A549 (cell line): Measurements from ENCODE around the gene ACACA. TPM values are rescaled to one million over a fixed set of nuclear protein-coding genes. Genes with fewer than 3 reads are reported as not detected.

Experiments used
- ATAC-seq, 2 experiments: fragments of 200-7000 bp in 1 of 2; fragments of >200 bp in 1 of 2; cut with Nextera tagmentation in 1 of 2; cut with Tn5 transposase in 1 of 2; 3 replicates each; pipeline versions ENCODE4 v1.8.0 to v1.9.1; 2018 to 2020; ENCODE audit warnings: mild to moderate bottlenecking in 1 of 2, moderate library complexity in 1 of 2
- CTCF ChIA-PET: fragments of 300-600 bp; sonication (Branson Sonifier 250); formaldehyde crosslinking; extraction: SDS; loops from one replicate; lab custom pipeline; 2021; ENCODE audit warnings: antibody characterized with exemption, inconsistent platforms; lab: Yijun Ruan, JAX
- POLR2A ChIA-PET: fragments of 350-600 bp; formaldehyde crosslinking; extraction: SDS; loops from one replicate; lab custom pipeline; 2021; ENCODE audit warnings: antibody characterized with exemption, inconsistent platforms; lab: Yijun Ruan, JAX
- DNase-seq, 2 experiments: peaks; one replicate each; pipeline versions ENCODE4 v3.0.0 to v3.0.0-alpha.2; 2011 to 2016; ENCODE audit warnings: low read depth in 1 of 2, low spot score in 1 of 2
- FAIRE-seq: peaks from 2 replicates; lab custom pipeline; 2011; peaks lifted over from hg19 to GRCh38; lab: Jason Lieb, UNC
- H3K27ac ChIP-seq, 2 experiments: fragments of >200 bp; sonication (Bioruptor Twin); formaldehyde crosslinking; 3 replicates each; pipeline ENCODE4 v1.5.1; 2016 to 2017
- H3K4me1 ChIP-seq: fragments of >200 bp; sonication (Bioruptor Twin); formaldehyde crosslinking; 3 replicates; pipeline ENCODE4 v1.6.1; 2016
- H3K4me2 ChIP-seq: fragments of >200 bp; sonication (Bioruptor Twin); formaldehyde crosslinking; 3 replicates; pipeline ENCODE4 v1.6.1; 2016
- H3K4me3 ChIP-seq: fragments of >200 bp; sonication (Bioruptor Twin); formaldehyde crosslinking; 3 replicates; pipeline ENCODE4 v1.5.1; 2016
- H3K9me3 ChIP-seq: fragments of >200 bp; sonication (Bioruptor Twin); formaldehyde crosslinking; 3 replicates; pipeline ENCODE4 v1.6.1; 2016
- BCL3 ChIP-seq: fragments of >200 bp; sonication (Bioruptor Twin); formaldehyde crosslinking; IDR thresholded peaks from 3 replicates; pipeline ENCODE4 v1.6.1; 2016
- BHLHE40 ChIP-seq: IDR thresholded peaks from 2 replicates; pipeline ENCODE4 v1.6.1; 2012; ENCODE audit warnings: low read depth, low read length, inconsistent platforms
- CBX2 ChIP-seq: fragments of 200-600 bp; sonication (generic); IDR thresholded peaks from 2 replicates; pipeline ENCODE4 v1.6.1; 2016; ENCODE audit warnings: low read depth, mild to moderate bottlenecking, borderline replicate concordance
- CBX8 ChIP-seq: fragments of 200-600 bp; sonication (generic); IDR thresholded peaks from 2 replicates; pipeline ENCODE4 v1.6.1; 2016
- CEBPB ChIP-seq, 2 experiments: fragments of >200 bp in 1 of 2; sonication (Bioruptor Twin) in 1 of 2; formaldehyde crosslinking in 1 of 2; IDR thresholded peaks; 2 replicates each; pipeline ENCODE4 v1.6.1; 2012 to 2016
- EHF ChIP-seq: fragments of 250-450 bp; sonication (Bioruptor Pico); IDR thresholded peaks from 2 replicates; pipeline ENCODE4 v1.5.0; 2020; ENCODE audit warnings: mild to moderate bottlenecking
- EHMT2 ChIP-seq: fragments of 200-600 bp; sonication (generic); IDR thresholded peaks from 2 replicates; pipeline ENCODE4 v1.6.1; 2016; ENCODE audit warnings: antibody characterized with exemption, low read depth, mild to moderate bottlenecking, moderate library complexity
- EP300 ChIP-seq, 2 experiments: fragments of >200 bp; sonication (Bioruptor Twin); formaldehyde crosslinking; IDR thresholded peaks; 2 replicates in 1 of 2; 3 replicates in 1 of 2; pipeline ENCODE4 v1.6.1; 2016 to 2017
- ESRRA ChIP-seq: fragments of 150-350 bp; IDR thresholded peaks from 2 replicates; pipeline ENCODE4 v1.6.1; 2014; ENCODE audit warnings: mild to moderate bottlenecking, low read length, borderline replicate concordance
- FOSB ChIP-seq: fragments of 250-450 bp; sonication (Bioruptor Pico); IDR thresholded peaks from 2 replicates; pipeline ENCODE4 v1.5.0; 2020; ENCODE audit warnings: mild to moderate bottlenecking, moderate library complexity
- FOSL2 ChIP-seq, 2 experiments: fragments of 450-650 bp in 1 of 2; fragments of >200 bp in 1 of 2; sonication (Bioruptor Twin) in 1 of 2; formaldehyde crosslinking; IDR thresholded peaks; 2 replicates each; pipeline versions ENCODE4 v1.5.0 to v1.6.1; 2016 to 2020; ENCODE audit warnings: mild to moderate bottlenecking in 1 of 2, moderate library complexity in 1 of 2
- FOXS1 ChIP-seq: fragments of 250-450 bp; sonication (Bioruptor Pico); IDR thresholded peaks from 2 replicates; pipeline ENCODE4 v1.5.0; 2020; ENCODE audit warnings: mild to moderate bottlenecking, moderate library complexity
- HDAC2 ChIP-seq: fragments of 200-600 bp; sonication (generic); IDR thresholded peaks from 2 replicates; pipeline ENCODE4 v1.6.1; 2016
- HEYL ChIP-seq: fragments of 250-450 bp; sonication (Bioruptor Pico); IDR thresholded peaks from 2 replicates; pipeline ENCODE4 v1.8.0; 2021; ENCODE audit warnings: mild to moderate bottlenecking, moderate library complexity
- HMGXB4 ChIP-seq: fragments of 250-450 bp; sonication (Bioruptor Pico); IDR thresholded peaks from 2 replicates; pipeline ENCODE4 v1.5.0; 2021; ENCODE audit warnings: mild to moderate bottlenecking, moderate library complexity, borderline replicate concordance
- HOXA7 ChIP-seq: fragments of 250-450 bp; sonication (Bioruptor Pico); IDR thresholded peaks from 2 replicates; pipeline ENCODE4 v1.5.0; 2020; ENCODE audit warnings: mild to moderate bottlenecking, moderate library complexity
- HOXB5 ChIP-seq: fragments of 250-450 bp; sonication (Bioruptor Pico); IDR thresholded peaks from 2 replicates; pipeline ENCODE4 v1.5.0; 2020; ENCODE audit warnings: mild to moderate bottlenecking, moderate library complexity
- KDM5A ChIP-seq: fragments of 200-600 bp; sonication (generic); IDR thresholded peaks from 2 replicates; pipeline ENCODE4 v1.6.1; 2016; ENCODE audit warnings: antibody characterized with exemption, mild to moderate bottlenecking
- MAX ChIP-seq: IDR thresholded peaks from 2 replicates; pipeline ENCODE4 v1.6.1; 2012
- MYC ChIP-seq: IDR thresholded peaks from 2 replicates; pipeline ENCODE4 v1.6.1; 2012; ENCODE audit warnings: mild to moderate bottlenecking, inconsistent platforms, low read length, improper control_type of control experiment, borderline replicate concordance
- POLR2AphosphoS2 ChIP-seq: conservative IDR thresholded peaks from 2 replicates; pipeline ENCODE4 v1.6.1; 2012; ENCODE audit warnings: low read length, improper control_type of control experiment, inconsistent platforms
- USF2 ChIP-seq: fragments of 450-650 bp; IDR thresholded peaks from 2 replicates; pipeline ENCODE4 v1.6.1; 2014; ENCODE audit warnings: antibody characterized with exemption
- ZC3H11A ChIP-seq: fragments of 450-650 bp; IDR thresholded peaks from 2 replicates; pipeline ENCODE4 v1.6.1; 2014; ENCODE audit warnings: antibody characterized with exemption, mild to moderate bottlenecking
- WGBS: methylation state at CpG from one replicate; pipeline ENCODE4 v1.1.6; 2017; ENCODE audit errors: missing lambda C conversion rate; 5-methylcytosine and 5-hydroxymethylcytosine counted together
- polyA plus RNA-seq, 4 experiments: library from polyadenylated mRNA; depleted of rRNA in 3 of 4; stranded (reverse); fragments of >200 nt; fragmentation: RNase III in 1 of 4; extraction: RNeasy Plus Mini Kit Qiagen cat#74134 plus additional on column Dnase treatment in 1 of 4; gene quantifications; 2 replicates in 3 of 4; 3 replicates in 1 of 4; pipeline ENCODE4 v1.2.3, GENCODE V29; 2011 to 2017
- TF ChIP-seq, protein P1 (sequence below): fragments of 250-450 bp; sonication (Bioruptor Pico); IDR thresholded peaks from 2 replicates; pipeline ENCODE4 v1.5.0; 2020; ENCODE audit warnings: low read depth, mild to moderate bottlenecking, moderate library complexity
- TF ChIP-seq, protein P2 (sequence below): fragments of 150-350 bp; IDR thresholded peaks from 2 replicates; pipeline ENCODE4 v1.6.1; 2014; ENCODE audit warnings: low read depth, mild to moderate bottlenecking, low read length

The ACACA gene
- polyA plus RNA-seq, 2 of the 4 experiments (the other 2 are of a cell fraction), result 51.8 to 112 TPM

GRCh38 chr17:37059493-37059892 lies 347.1 kb downstream of the ACACA start:
- Histone ChIP-seq H3K4me2 (no peak overlapping the region), H3K9me3 (no peaks in the 10 kb centered on the region), H3K27ac (no peak overlapping the region), H3K4me1 (no peaks in the 10 kb centered on the region), H3K4me3 (no peak overlapping the region)
- FAIRE-seq, result no peak
- ChIA-PET CTCF (interaction anchor here (1.2 to 12.2 kb wide), 5 partner anchors 9 to 457 kb away, joined by 4 to 118 read pairs (median 5); no protein-coding TSS in a partner anchor), POLR2A (no interaction called here)
- WGBS, result 94% methylated on average over 3 of the region's 3 CpGs
- no peak for ATAC-seq
- no peak for DNase-seq
- no peak for TF ChIP-seq FOSB (CRISPR knock-in tag)
- TF ChIP-seq HEYL, result no peak
- TF ChIP-seq MAX, result no peak
- TF ChIP-seq, protein P1, sequence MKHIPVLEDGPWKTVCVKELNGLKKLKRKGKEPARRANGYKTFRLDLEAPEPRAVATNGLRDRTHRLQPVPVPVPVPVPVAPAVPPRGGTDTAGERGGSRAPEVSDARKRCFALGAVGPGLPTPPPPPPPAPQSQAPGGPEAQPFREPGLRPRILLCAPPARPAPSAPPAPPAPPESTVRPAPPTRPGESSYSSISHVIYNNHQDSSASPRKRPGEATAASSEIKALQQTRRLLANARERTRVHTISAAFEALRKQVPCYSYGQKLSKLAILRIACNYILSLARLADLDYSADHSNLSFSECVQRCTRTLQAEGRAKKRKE (CRISPR knock-in tag), result no peak
- no peak for TF ChIP-seq BCL3
- TF ChIP-seq, protein P2, sequence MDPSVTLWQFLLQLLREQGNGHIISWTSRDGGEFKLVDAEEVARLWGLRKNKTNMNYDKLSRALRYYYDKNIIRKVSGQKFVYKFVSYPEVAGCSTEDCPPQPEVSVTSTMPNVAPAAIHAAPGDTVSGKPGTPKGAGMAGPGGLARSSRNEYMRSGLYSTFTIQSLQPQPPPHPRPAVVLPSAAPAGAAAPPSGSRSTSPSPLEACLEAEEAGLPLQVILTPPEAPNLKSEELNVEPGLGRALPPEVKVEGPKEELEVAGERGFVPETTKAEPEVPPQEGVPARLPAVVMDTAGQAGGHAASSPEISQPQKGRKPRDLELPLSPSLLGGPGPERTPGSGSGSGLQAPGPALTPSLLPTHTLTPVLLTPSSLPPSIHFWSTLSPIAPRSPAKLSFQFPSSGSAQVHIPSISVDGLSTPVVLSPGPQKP, result no peak
- TF ChIP-seq POLR2AphosphoS2, result no peak

- H3K9me3 ChIP-seq, result no peaks in the 10 kb centered on the region
- H3K27ac ChIP-seq, result no peak overlapping the region
- H3K4me2 ChIP-seq, result no peak overlapping the region
- ChIA-PET CTCF (interaction anchor here (0.6 to 12.2 kb wide), 5 partner anchors 9 to 449 kb away, joined by 3 to 118 read pairs (median 7); no protein-coding TSS in a partner anchor), POLR2A (no interaction called here)
- DNase-seq (no peak), ATAC-seq (no peak), FAIRE-seq (no peak)
- H3K4me1 ChIP-seq, result no peaks in the 10 kb centered on the region
- TF ChIP-seq USF2 (no peak), EHF (CRISPR knock-in tag) (no peak), HEYL (no peak), FOSL2 (IDR thresholded peaks at IDR 0.05) (no peak), FOSL2 (CRISPR knock-in tag; IDR thresholded peaks at IDR 0.05) (no peak), FOSB (CRISPR knock-in tag) (no peak)
- WGBS, result 92% methylated on average over 18 of the region's 18 CpGs
- H3K4me3 ChIP-seq, result no peak overlapping the region
These were observed 350.0 kb downstream of the ACACA start for GRCh38 chr17:37056622-37057021.

GRCh38 chr17:37054894-37055293 lies 351.7 kb downstream of the ACACA start:
- 95% methylated on average over 8 of the region's 8 CpGs for WGBS
- POLR2A ChIA-PET, result no interaction called here
- Histone ChIP-seq H3K9me3 (no peaks in the 10 kb centered on the region), H3K4me3 (no peak overlapping the region), H3K27ac (no peak overlapping the region), H3K4me1 (no peaks in the 10 kb centered on the region), H3K4me2 (no peak overlapping the region)
- CTCF ChIA-PET, result interaction anchor here (1.2 to 12.2 kb wide), 6 partner anchors 8 to 429 kb away, joined by 3 to 118 read pairs (median 6); no protein-coding TSS in a partner anchor
- ATAC-seq (no peak), FAIRE-seq (no peak), DNase-seq (no peak)
- TF ChIP-seq HDAC2 (no peak), EHF (CRISPR knock-in tag) (no peak), POLR2AphosphoS2 (no peak), HMGXB4 (CRISPR knock-in tag) (no peak), EP300 (IDR thresholded peaks at IDR 0.05) (no peak), HOXA7 (CRISPR knock-in tag) (no peak), BHLHE40 (no peak), ESRRA (no peak), BCL3 (no peak), ZC3H11A (no peak), KDM5A (no peak), CBX8 (no peak), MYC (no peak), CEBPB (IDR thresholded peaks at IDR 0.05) (no peak), CBX2 (no peak), FOXS1 (CRISPR knock-in tag) (no peak), HOXB5 (no peak), EHMT2 (no peak)
- TF ChIP-seq, protein P2, result no peak
